G401 (cell line): ENCODE data around the gene CCT5. TPM values are rescaled to one million over a fixed set of nuclear protein-coding genes. Genes with fewer than 3 reads are reported as not detected.

Source experiments
- DNase-seq: peaks from one replicate; pipeline ENCODE4 v3.0.0-alpha.2; 2015; ENCODE audit warnings: low spot score
- in situ Hi-C: cut with HindIII; loops from 2 replicates; pipeline ENCODE4 v1.10.0; 2016; ENCODE audit warnings: low sequenced_read_pairs, mixed read lengths
- total RNA-seq: library from RNA; depleted of rRNA; stranded (reverse); fragments of >200 nt; shearing (Covaris generic); gene quantifications from 2 replicates; pipeline ENCODE4 v1.2.3, GENCODE V29; 2014; rRNA removed

CCT5 gene
- total RNA-seq = 735 and 956 TPM in 2 replicates

GRCh38 chr5:10249948-10250805, at the start of gene CCT5:
CCT5 (plus strand) TSS chr5:10250280; CDS start chr5:10250341, 61 bp downstream.
- in situ Hi-C loops = no loop called here
- DNase-seq = peak; percentile 95

GRCh38 chr5:10201223-10201868, 48.7 kb upstream of the CCT5 start:
- DNase-seq = no peak
- in situ Hi-C loops = no loop called here

DNA sequence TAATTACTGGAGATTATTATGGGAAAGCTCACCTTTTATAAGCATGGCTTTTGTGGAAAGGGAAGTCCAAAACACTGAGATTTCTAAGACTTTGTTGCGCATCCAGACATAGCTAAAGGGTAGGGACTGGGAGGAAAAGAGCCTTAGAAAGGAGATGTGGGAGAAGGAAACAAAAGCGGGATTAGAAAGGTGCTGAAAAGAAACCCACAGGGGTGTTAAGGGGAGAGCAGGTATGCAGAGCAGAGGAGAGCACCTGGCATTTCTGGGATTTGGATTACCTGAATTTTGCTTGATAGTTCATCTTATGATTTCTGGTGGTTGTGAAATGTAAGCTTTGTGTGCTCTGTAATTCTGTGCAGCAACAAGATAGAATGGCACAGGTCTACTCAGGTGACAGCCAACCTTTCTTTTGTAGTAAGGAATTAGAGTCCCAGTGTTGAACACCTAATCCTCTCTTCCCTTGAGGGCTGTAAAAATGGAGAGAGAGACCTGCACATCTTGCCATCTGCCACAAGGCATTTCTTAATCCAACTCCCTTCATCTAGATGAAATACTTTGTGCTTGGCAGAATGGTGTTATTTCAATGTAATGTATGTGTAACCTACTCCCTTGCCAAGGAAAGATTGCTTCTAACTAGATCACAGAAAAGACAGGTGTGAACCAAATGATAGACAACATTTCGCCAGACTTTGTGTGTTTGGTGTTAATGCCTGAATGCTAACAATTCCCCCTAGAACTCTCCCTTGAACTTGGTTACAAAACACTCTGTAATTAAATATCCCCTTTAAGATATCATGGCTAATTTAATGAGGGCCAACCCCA, 47.8 kb upstream of the CCT5 start:
- in situ Hi-C loops = no loop called here
- DNase-seq = no peak

GRCh38 chr5:10209004-10209403, 41.1 kb upstream of the CCT5 start:
- DNase-seq = no peak
- in situ Hi-C loops = no loop called here

DNA sequence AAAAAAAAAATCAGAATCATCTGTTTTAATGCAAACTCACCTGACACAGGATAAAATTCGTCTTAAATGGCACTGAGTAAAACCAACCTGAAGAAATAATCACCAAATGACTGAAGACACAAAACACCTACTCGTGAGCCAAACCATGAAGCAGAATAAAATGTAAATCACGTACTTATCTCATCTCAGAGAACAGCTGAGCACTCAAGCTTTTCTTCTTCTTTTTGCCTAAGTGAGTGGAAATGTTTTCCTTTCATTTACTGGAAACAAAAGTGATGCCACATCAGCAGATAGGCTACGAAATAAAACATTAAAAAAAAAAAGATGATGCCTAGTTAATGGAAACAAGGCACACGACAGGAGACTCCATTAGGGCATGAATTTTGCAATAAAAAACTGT, 36.8 kb upstream of the CCT5 start:
- DNase-seq = no peak
- in situ Hi-C loops = no loop called here

DNA sequence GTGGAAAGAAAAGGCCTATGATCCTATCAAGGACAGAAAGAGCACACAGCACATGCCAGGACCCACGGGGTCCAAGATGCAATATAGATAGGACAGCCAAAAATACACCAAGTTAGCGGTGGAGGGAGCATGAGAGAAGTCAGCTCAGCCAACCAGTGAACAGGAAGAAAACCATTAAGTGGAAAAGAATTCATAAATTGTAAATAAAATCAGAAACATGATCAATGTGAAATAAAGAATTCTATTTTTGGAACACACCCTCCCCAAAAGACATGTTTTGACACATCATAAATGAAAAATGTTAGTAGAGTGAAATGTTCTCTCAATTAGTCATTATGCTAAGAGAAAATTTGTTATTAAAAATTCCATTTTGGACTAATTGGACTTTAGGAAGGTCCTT, 36.0 kb upstream of the CCT5 start:
- no peak for DNase-seq
- in situ Hi-C loops = no loop called here

DNA sequence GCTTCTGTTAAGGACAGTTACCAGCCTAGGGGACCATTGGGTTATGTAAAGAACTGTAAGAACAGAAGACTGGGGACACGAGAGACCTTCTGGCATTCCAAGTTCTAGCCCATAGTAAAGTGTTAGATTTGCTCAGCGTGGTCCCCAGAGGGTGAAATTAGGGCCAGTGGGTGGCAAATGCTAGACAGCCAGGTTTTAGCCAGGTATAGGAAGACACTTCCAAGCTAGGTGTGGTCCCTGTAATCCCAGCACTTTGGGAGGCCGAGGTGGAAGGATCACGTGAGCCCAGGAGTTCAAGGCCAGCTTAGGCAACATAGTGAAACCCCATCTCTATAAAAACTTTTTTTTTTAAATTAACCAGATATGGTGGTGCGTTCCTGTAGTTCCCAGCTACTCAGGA, 34.7 kb upstream of the CCT5 start:
- DNase-seq = no peak
- in situ Hi-C loops = no loop called here

DNA sequence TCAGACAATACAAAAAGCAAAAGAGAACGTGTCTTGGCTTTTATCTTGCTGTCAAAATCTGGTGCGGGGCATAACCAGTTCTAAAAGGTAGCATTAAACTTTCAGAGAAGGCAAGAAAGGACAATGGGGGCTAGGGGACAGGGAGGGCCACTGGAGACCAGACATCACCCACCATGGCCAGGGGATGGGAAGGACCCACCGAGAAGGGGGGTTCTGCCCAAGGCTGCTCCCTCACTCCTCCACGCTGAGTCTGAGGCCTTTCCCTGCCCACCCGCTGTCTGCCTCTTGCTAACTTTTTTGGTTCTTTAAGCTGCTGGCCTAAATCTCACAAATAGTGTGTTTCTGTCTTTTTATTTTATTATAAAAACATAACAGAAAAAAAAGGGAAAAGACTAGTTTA, 34.0 kb upstream of the CCT5 start:
- in situ Hi-C loops = no loop called here

GRCh38 chr5:10218658-10219057, 31.4 kb upstream of the CCT5 start:
- no peak for DNase-seq
- in situ Hi-C loops = no loop called here

More for the DNA sequence above, 34.0 kb upstream of the CCT5 start:
- DNase-seq = no peak

DNA sequence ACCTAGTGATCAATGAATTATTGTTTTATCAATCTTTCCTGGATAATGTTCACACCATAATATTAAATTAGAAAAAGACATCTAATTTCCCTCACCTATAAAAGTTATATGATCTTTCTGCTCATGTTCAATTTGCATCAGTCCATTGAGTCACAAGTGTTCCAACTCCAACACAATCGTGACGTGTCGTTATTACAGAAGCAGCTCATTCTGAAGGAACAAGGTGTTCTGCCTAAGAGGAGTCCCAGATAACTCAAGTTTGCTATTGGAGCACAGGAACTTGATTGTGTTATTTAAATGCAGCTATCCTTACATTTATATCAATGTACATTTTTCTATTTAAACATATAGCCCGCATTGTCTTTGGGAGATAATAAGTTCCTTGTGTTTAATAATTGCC, 31.0 kb upstream of the CCT5 start:
- no peak for DNase-seq
- in situ Hi-C loops = no loop called here

GRCh38 chr5:10220248-10220647, 29.8 kb upstream of the CCT5 start:
- peak; percentile 35 for DNase-seq
- in situ Hi-C loops = no loop called here

DNA sequence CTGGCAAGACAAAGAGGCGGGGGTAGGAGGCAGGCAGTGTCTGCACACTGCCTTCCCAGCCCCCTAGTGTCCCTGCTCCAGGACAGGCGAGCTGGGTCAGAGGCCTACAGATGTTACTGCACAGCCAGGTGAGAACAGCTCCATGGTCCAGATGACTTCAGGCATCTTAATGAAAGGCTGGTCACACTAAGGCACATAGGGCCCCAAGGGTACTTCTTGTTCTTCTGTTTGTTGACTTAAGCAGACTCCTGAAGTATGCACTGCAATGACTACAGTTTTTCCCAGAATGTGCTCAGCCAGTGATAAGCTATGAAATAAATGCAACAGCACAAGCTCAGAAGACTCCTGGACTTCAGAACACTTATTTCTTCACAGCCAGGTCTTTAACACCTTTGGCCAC, 27.8 kb upstream of the CCT5 start:
- no peak for DNase-seq

DNA sequence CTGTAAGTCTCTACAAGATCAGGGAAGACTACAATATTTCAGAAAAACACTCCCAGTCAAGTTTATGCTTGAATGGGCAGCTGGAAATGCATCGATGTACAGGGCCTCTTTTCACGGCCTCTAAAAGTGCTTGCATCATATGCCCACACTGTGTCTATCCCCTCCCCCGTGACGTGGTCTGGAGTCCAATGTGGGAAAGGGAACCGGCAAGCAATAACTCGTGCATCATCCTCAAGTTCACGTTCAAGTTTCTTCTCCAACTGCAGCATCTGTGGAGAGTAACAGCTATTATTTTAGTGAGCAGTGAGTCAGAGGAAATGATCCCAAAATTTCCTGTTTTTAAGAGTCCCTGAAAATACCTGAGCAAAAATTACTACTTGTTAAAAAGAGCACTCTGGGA, 22.7 kb upstream of the CCT5 start:
- DNase-seq = no peak
- in situ Hi-C loops = no loop called here

More for the DNA sequence above, 27.8 kb upstream of the CCT5 start:
- in situ Hi-C loops = no loop called here

GRCh38 chr5:10228288-10228687, 21.8 kb upstream of the CCT5 start:
- DNase-seq = no peak
- in situ Hi-C loops = no loop called here

GRCh38 chr5:10229306-10230048, 20.6 kb upstream of the CCT5 start:
- in situ Hi-C loops = no loop called here
- peak; percentile 5 for DNase-seq

DNA sequence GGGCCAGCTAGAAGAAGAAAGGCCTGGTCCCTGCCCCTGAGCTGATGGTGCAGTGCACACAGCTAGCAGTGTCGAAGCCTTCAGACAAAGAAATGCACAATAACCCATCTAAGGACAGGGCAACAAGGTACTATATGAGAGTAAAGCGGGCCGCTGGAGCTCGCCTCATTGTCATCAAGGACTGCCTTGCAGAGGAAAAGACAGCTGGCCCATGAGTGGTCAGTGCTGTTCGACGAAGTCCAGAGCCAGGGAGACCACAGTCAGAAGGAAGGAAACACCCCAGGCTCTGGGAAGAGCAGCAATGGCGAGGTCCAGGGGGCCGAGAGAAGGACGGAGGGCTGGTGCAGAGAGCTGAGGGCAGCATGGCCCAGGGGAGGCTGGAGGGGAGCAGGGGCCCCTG, 17.7 kb upstream of the CCT5 start:
- in situ Hi-C loops = no loop called here
- DNase-seq = no peak

DNA sequence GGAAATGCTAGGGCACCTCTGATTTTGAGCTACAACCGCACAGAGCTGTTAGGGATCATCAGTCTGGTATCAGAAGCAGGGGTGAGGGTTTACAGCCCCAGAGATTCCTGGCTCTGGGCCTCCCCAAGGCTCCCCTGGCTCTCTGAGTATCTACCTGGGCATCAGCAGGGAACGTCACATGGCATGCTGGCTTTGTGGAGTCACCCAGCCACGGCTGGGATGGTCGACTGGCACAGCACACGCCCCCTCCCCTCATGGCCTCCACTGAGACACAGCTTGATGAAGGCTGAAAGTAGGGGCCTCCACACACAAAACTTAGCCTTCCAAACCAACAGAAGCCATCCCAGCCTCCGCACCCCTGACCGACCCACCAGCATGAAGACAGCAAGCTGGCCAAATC, 17.1 kb upstream of the CCT5 start:
- DNase-seq = no peak
- in situ Hi-C loops = no loop called here

- in situ Hi-C loops = no loop called here
- peak; percentile 9 for DNase-seq
Measured at GRCh38 chr5:10233505-10233904, 16.6 kb upstream of the CCT5 start.

GRCh38 chr5:10235350-10235749, 14.7 kb upstream of the CCT5 start:
- DNase-seq = peak; percentile 22
- in situ Hi-C loops = no loop called here
